Body of pancreas (tissue), 4 donors: ENCODE data around the gene EPM2A. TPM values are rescaled to one million over a fixed set of nuclear protein-coding genes. Genes with fewer than 3 reads are reported as not detected.

Source experiments
- ATAC-seq: fragments of 150-250 bp; one replicate; pipeline ENCODE4 v1.9.1; 2016
- DNase-seq, 4 donors: peaks; one replicate each; pipeline ENCODE4 v3.0.0-alpha.2; 2019
- H3K27ac ChIP-seq, 4 donors: fragments of 200-600 bp; sonication (generic); 1 replicate in 3 of 4; 2 replicates in 1 of 4; pipeline versions ENCODE4 v1.5.1 to v1.6.1; 2016 to 2019; ENCODE audit warnings: mild to moderate bottlenecking in 1 of 4, mixed read lengths in 1 of 4, moderate library complexity in 1 of 4
- H3K27me3 ChIP-seq, 2 donors: fragments of 200-600 bp; sonication (generic); one replicate each; pipeline ENCODE4 v1.6.0; 2016; ENCODE audit warnings: mild to moderate bottlenecking in 1 of 2
- H3K36me3 ChIP-seq, 2 donors: fragments of 200-600 bp; sonication (generic); replicated peaks in 1 of 2; 2 replicates each; pipeline ENCODE4 v1.5.1; 2016; ENCODE audit warnings: low read depth in 2 of 2; ENCODE audit not compliant: insufficient read depth in 1 of 2
- H3K4me1 ChIP-seq: fragments of 200-600 bp; sonication (generic); one replicate; pipeline ENCODE4 v1.6.0; 2016
- H3K4me3 ChIP-seq, 2 donors: fragments of 200-600 bp; sonication (generic); 1 replicate in 1 of 2; 2 replicates in 1 of 2; pipeline ENCODE4 v1.5.1; 2016 to 2019
- H3K9me3 ChIP-seq, 3 donors: fragments of 200-600 bp; sonication (generic); 1 replicate in 2 of 3; 2 replicates in 1 of 3; pipeline ENCODE4 v1.5.1; 2016
- CTCF ChIP-seq, 7 experiments: fragments of 450-650 bp in 4 of 7; fragments of 200-600 bp in 3 of 7; sonication (generic) in 3 of 7; IDR thresholded peaks; one replicate each; pipeline ENCODE4 v1.5.1; 2016 to 2019; ENCODE audit warnings: antibody characterized with exemption in 7 of 7
- POLR2A ChIP-seq, 3 donors: fragments of 450-650 bp; IDR thresholded peaks; one replicate each; pipeline ENCODE4 v1.6.1; 2016; ENCODE audit warnings: antibody characterized with exemption in 3 of 3, mild to moderate bottlenecking in 2 of 3
- WGBS, 2 donors: methylation state at CpG; one replicate each; pipeline ENCODE4 v1.1.5; 2017; 5-methylcytosine and 5-hydroxymethylcytosine counted together
- intact Hi-C: fragments of 100-400 bp; cut with DNase I; formaldehyde crosslinking; loops from one replicate; pipeline ENCODE4 v1.15.1; 2023
- total RNA-seq, 2 donors: library from RNA; depleted of rRNA; stranded (reverse); fragments of >200 nt; gene quantifications; one replicate each; pipeline ENCODE4 v1.1.0, GENCODE V29; 2016

Gene EPM2A
- total RNA-seq, 2 donors from 2014 or later: 17.4 to 18.8 TPM

- intact Hi-C loops: no loop called here
- Histone ChIP-seq H3K4me1 (no peaks in the 10 kb centered on the region), H3K4me3 (no peak overlapping the region), H3K9me3 (no peaks in the 10 kb centered on the region), H3K27ac (no peak overlapping the region), H3K36me3 (no peaks in the 10 kb centered on the region), H3K27me3 (no peaks in the 10 kb centered on the region)
- no peak for ATAC-seq
- 93 to 94% methylated on average over 4 of the region's 4 CpGs for WGBS, 2 donors
- no peak for DNase-seq
- no peak for TF ChIP-seq CTCF (IDR thresholded peaks at IDR 0.05)
- TF ChIP-seq POLR2A (IDR thresholded peaks at IDR 0.05): no peak
Measured at GRCh38 chr6:145715426-145715825, 19.9 kb downstream of the EPM2A start.

- H3K9me3 ChIP-seq: no peaks in the 10 kb centered on the region
- no peak overlapping the region for H3K27ac ChIP-seq
- no peak for DNase-seq
- WGBS, 2 donors: 87 to 90% methylated on average over 2 of the region's 2 CpGs
- no peaks in the 10 kb centered on the region for H3K27me3 ChIP-seq
- TF ChIP-seq POLR2A (IDR thresholded peaks at IDR 0.05): no peak
- TF ChIP-seq CTCF (IDR thresholded peaks at IDR 0.05): no peak
- intact Hi-C loops: no loop called here
- no peak for ATAC-seq
- no peaks in the 10 kb centered on the region for H3K4me1 ChIP-seq
- H3K4me3 ChIP-seq: no peak overlapping the region
- no peaks in the 10 kb centered on the region for H3K36me3 ChIP-seq
Measured at GRCh38 chr6:145714731-145715130, 20.6 kb downstream of the EPM2A start.

- Histone ChIP-seq H3K36me3 (no peaks in the 10 kb centered on the region), H3K27ac (no peak overlapping the region), H3K4me3 (no peak overlapping the region), H3K27me3 (no peaks in the 10 kb centered on the region), H3K4me1 (no peaks in the 10 kb centered on the region), H3K9me3 (no peaks in the 10 kb centered on the region)
- no peak for DNase-seq
- intact Hi-C loops: no loop called here
- no peak for ATAC-seq
- TF ChIP-seq CTCF (IDR thresholded peaks at IDR 0.05) (no peak), POLR2A (IDR thresholded peaks at IDR 0.05) (no peak)
- 80 to 88% methylated on average over 2 of the region's 2 CpGs for WGBS, 2 donors
Measured at GRCh38 chr6:145713773-145714172, 21.5 kb downstream of the EPM2A start.

- ATAC-seq (no peak), DNase-seq (no peak)
- Histone ChIP-seq H3K27me3 (no peaks in the 10 kb centered on the region), H3K4me3 (no peak overlapping the region), H3K4me1 (no peaks in the 10 kb centered on the region), H3K36me3 (no peaks in the 10 kb centered on the region), H3K9me3 (no peaks in the 10 kb centered on the region), H3K27ac (no peak overlapping the region)
- intact Hi-C loops: no loop called here
- TF ChIP-seq CTCF (IDR thresholded peaks at IDR 0.05): no peak
- no peak for TF ChIP-seq POLR2A (IDR thresholded peaks at IDR 0.05)
Measured at GRCh38 chr6:145711372-145711771, 23.9 kb downstream of the EPM2A start.

GRCh38 chr6:145707397-145707796 is 27.9 kb downstream of the EPM2A start:
- H3K4me1 ChIP-seq: no peaks in the 10 kb centered on the region
- H3K36me3 ChIP-seq: no peaks in the 10 kb centered on the region
- ATAC-seq (no peak), DNase-seq (no peak)
- no peak overlapping the region for H3K4me3 ChIP-seq
- no peaks in the 10 kb centered on the region for H3K27me3 ChIP-seq
- H3K27ac ChIP-seq: no peak overlapping the region
- intact Hi-C loops: no loop called here
- TF ChIP-seq POLR2A (IDR thresholded peaks at IDR 0.05): no peak
- TF ChIP-seq CTCF (IDR thresholded peaks at IDR 0.05): no peak
- 89 to 93% methylated on average over 5 of the region's 5 CpGs for WGBS, 2 donors
- no peaks in the 10 kb centered on the region for H3K9me3 ChIP-seq
